AML-193 (cell line): ENCODE results near the gene YWHAG.
A peak's percentile ranks its signal among the peaks of the same experiment; 100 is the strongest.
"Not testable (repeated sequence)": the region's sequence is repeated elsewhere in the genome, so short reads cannot be mapped to it uniquely, and the experiment has no call there.

Experiments
- DNase-seq, 2 experiments: peaks; one replicate each; lab custom pipeline; 2025; lab: John Stamatoyannopoulos, UW

Gene YWHAG

DNA sequence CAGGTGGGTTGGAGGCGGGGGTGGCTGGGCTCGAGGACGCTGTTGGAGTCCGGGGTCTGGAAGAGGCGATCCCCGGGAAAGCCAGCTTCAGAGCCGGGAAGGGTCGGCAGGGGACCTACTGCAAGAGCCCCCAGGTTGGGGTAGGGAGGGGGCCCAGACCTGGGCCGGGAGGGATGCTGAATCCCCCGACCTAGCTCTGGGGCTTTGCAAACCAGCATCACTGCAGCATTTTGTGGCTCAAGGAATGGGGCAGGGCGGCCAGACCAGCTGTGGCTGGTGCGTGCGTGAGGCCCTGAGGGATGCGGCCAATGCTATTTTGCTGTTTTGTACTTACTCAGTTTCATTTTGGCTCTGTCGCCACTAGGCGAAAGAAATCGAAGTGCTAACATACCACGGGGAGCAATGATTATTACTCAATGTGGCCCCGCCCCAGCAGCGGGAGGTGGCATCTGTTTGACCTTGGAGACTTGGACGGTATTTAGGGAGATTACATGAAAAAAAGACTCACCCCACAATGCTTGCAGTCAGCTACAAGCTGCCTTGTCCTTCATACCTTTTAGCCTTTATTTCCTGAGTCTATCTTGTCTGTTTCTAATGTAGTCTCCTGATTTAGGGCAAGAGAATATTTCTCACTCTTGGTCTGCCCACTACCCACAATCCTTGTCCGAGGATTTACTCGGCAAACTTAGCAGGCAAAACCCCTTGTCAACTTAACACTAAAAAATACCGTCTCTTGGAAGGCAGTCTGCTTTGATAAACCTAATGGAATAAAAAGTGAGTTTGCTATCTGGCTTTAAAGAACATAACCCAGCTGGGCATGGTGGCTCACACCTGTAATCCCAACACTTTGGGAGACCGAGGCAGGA is 40.1 kb downstream of the YWHAG start:
- peak; percentile 83 for DNase-seq

DNA sequence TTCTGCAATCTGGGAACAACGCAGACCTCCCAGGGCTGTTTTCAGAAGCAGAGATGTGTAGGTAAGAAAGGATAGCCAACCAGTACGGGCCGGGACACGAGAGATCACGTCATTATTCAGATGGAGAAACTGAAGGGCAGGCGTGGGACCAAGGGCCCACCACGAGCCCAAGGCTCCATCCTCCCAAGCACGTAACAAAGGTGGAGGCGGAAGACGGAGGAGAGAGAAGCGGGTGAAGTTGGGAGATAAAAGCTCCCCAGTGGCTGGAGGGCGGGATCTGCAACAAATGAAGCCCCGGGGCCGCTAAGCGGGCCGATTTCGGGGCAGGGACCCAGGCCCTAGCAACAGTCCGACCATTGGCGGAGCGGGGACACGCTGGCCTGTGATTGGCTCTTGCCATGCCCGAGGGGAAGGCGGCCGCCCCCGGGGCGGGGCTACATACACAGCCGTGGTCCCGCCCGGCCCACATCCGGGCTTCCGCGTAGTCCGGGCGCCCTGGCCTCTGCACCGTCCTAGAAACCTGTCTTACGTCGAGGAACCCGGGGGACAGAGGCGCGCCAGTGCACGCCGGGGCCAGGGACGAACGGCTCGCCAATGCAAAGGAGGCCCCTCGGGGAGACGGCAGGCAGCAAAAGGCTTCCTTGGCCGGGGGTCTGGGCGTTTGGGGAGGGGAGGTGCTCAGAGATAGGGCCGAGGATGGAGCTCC is 40.9 kb downstream of the YWHAG start:
- DNase-seq: peak; percentile 89 to 93

DNA sequence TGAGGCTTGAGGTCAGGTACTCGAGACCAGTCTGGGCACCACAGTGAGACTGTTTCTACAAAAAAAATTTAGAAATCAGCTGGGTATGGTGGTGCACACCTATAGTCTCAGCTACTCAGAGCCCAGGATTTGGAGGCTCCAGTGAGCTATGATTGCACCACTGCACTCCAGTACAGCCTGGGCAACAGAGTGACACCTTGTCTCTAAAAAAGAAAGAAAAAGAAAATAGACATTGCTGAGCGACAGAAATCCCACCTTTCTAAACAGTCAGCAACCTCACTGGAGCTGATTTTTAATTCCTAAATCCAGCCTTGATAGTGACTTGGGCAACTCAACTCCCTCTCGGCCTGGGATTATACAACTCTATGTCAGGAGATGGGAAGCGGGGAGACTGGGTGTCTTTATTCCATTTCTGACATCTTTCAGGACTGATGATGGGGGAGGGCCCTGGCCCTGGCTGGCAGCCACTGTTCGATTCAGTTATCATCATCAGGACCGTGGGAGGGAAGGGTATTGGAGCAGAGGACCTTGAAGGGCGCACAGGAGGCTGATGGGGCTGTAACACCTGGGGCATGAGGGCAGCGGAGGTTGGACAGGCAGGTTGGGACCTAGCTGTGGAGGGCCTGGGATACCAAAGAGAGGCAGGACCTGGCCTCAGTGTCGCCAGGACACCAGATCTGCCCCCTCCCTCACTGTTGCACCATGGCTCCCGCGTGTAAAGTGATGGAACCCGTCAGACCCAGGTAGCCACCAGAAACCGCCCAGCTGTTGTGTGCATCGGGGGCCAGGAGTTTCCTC is 41.6 kb downstream of the YWHAG start:
- DNase-seq: no peak

DNA sequence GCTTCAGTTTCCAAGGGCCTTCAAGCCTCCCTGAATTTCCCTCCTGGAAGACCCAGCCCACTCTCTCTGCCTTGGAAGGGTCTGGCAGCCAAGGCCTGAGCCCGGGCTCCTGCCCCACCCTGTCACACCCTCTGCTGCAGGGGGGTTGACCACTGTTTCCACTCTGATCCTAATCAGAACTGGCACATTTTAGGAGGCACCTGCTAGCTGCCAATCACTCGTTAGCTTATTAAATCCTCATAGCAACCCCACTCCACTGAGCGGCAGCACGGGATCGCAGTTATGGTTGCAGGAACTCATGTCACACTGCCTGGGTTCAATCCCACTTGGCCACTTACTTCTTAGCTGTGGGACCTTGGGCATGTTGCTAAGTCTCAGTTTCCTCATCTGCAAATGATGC is 43.4 kb downstream of the YWHAG start:
- DNase-seq: peak in 1 of 2 experiments; percentile 10

DNA sequence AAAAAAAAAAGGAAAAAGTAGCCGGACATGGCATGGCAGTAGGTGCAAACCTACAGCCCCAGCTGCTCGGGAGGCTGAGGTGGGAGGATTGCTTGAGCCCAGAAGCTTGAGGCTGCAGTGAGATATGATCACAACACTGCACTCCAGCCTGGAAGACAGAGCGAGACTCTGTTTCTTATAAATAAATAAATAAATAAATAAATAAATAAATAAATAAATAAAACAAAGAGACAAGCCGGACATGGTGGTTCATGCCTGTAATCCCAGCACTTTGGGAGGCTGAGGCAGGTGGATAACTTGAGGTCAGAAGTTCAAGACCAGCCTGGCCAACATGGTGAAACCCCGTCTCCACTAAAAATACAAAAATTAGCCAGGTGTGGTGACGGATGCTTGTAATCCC is 44.1 kb downstream of the YWHAG start:
- not testable (repeated sequence) for DNase-seq

DNA sequence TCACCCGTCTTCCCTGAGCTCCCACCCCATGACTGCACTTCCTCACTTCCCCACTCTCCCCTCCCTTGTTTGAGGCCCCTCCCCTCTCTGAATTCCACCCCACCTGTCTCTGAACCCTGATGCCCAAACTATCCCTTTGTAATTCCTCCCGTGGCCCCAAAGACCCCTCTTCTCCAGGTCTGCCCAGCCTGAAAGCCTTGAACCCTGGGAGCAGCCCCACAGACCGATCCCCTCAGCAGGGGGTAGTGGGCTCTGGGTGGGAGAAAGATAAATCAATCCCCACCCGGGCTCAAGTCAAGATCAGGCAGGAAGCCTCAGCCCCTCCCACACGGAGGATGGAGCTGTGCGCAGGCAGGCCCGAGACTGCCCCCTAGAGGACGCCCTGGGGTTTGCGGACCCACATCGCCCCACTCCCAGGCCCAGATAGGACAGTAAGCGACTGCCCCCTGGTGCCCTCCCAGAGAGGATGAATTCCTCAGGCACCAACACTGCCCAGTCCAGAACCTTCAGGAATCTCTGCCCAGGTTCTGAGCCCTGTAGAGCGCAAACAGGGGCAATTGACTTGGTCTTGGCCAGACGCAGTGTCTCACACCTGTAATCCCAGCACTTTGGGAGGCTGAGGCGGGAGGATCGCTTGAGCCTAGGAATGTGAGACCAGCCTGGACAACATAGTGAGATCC is 44.6 kb downstream of the YWHAG start:
- DNase-seq: peak; percentile 81 to 82

- DNase-seq: not testable (repeated sequence)
Measured at GRCh38 chr7:76311838-76312237, 47.0 kb downstream of the YWHAG start.

GRCh38 chr7:76310102-76310957 is 48.5 kb downstream of the YWHAG start:
- DNase-seq: no peak

GRCh38 chr7:76309341-76310101 is 49.3 kb downstream of the YWHAG start:
- not testable (repeated sequence) for DNase-seq

DNA sequence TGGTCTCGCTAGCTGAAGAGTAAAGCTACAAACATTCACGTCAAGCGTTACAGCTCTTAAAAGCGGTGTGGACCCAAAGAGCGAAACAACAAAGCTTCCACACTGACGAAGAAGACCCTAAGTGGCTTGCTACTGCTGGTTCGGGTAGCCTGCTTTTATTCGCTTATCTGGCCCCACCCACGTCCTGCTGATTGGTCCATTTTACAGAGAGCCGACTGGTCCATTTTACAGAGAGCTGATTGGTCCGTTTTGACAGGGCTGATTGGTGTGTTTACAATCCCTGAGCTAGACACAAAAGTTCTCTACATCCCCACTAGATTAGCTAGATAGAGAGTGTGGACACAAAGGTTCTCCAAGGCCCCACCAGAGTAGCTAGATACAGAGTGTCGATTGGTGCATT is 49.9 kb downstream of the YWHAG start:
- not testable (repeated sequence) for DNase-seq

DNA sequence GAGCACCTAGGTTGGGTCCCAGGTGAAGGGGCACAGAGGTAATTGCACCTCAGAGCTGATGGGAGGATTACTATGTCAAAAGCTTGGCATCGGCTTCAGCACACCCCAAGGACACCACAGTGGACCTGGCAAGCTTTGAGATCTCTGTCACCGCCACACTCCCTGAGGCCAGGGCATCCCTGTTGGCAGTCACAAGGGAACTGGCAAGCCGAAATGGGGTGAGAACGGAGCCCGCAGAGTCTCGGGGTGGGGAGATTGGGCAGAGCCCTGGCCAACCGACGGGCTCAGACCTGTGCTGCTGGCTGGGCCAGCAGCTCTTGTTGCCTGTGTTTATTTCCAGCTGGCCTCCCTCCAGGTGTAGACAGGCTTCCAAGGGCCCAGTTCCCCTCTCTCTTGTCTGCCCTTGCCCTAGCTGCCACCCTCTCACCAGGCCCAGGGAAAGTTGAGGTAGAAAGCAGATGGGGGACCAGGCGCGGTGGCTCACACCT is 53.9 kb downstream of the YWHAG start:
- no peak for DNase-seq

GRCh38 chr7:76303202-76304147 is 55.3 kb downstream of the YWHAG start:
- peak; percentile 43 to 46 for DNase-seq

DNA sequence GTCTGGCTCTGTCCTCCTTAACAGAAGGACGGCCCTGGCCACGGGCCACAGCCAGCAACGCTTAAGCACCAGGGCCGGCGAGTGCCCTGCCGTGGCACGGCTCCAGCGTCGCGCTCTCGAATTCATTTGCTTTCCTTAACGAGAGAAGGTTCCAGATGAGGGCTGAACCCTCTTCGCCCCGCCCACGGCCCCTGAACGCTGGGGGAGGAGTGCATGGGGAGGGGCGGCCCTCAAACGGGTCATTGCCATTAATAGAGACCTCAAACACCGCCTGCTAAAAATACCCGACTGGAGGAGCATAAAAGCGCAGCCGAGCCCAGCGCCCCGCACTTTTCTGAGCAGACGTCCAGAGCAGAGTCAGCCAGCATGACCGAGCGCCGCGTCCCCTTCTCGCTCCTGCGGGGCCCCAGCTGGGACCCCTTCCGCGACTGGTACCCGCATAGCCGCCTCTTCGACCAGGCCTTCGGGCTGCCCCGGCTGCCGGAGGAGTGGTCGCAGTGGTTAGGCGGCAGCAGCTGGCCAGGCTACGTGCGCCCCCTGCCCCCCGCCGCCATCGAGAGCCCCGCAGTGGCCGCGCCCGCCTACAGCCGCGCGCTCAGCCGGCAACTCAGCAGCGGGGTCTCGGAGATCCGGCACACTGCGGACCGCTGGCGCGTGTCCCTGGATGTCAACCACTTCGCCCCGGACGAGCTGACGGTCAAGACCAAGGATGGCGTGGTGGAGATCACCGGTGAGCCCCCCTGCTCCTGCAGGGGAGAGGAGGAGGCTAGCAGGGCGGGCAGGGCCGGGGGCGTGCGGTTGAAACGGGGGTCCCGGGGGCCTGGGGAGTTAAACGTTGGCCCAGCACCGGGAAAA is 56.2 kb downstream of the YWHAG start, which contains the start of gene HSPB1:
Gene HSPB1, plus strand, starts transcription at position 327 of the 855 bp plus-strand sequence. Its CDS starts 40 bp downstream, at position 367.
- no peak for DNase-seq

- DNase-seq: no peak
Measured at GRCh38 chr7:76301000-76301399, 57.8 kb downstream of the YWHAG start.

DNA sequence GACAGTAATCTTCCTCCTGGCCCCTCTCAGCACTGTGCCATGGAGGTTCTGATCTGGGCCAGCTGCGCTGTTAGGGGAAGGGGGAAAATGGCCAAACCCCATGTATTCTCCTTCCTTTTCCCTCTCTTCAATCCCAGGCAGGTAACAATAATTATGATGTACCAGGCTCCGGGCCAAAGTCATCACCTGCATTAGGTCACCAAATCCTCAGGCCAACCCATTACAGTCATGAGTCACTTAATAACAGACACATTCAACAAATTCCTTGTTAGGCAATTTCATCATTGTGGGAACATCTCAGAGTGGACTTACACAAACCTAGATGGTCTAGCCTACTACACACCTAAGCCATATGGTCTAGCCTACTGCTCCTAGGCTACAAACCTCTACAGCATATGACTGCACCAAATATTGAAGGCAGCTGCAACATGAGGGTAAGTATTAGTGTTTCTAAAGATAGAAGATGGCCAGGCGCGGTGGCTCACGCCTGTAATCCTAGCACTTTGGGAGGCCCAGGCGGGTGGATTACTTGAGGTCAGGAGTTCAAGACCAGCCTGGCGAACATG is 58.5 kb downstream of the YWHAG start:
- no peak for DNase-seq

GRCh38 chr7:76296743-76297740 is 61.7 kb downstream of the YWHAG start:
- no peak for DNase-seq
